Duodenal mucosa (tissue), 2 donors: ENCODE data around the gene IDH3G.
A peak's percentile ranks its signal among the peaks of the same experiment; 100 is the strongest.

ENCODE experiments used
- H3K27ac ChIP-seq: one replicate; pipeline ENCODE4 v1.7.0; 2013; ENCODE audit warnings: low read depth, low read length
- H3K27me3 ChIP-seq, 2 donors: one replicate each; pipeline ENCODE4 v1.7.0; 2013; ENCODE audit warnings: low read length in 2 of 2, control low read depth in 1 of 2; ENCODE audit not compliant: insufficient read depth in 2 of 2, control insufficient read depth in 1 of 2
- H3K36me3 ChIP-seq, 2 donors: one replicate each; pipeline ENCODE4 v1.7.0; 2013; ENCODE audit warnings: low read length in 2 of 2, control low read depth in 1 of 2; ENCODE audit not compliant: insufficient read depth in 2 of 2, control insufficient read depth in 1 of 2
- H3K4me1 ChIP-seq, 2 donors: one replicate each; pipeline ENCODE4 v1.7.0; 2013; ENCODE audit warnings: low read length in 2 of 2, control low read depth in 1 of 2; ENCODE audit not compliant: insufficient read depth in 2 of 2, control insufficient read depth in 1 of 2
- H3K4me3 ChIP-seq, 2 donors: one replicate each; pipeline ENCODE4 v1.7.0; 2013; ENCODE audit warnings: low read length in 2 of 2, low read depth in 1 of 2
- H3K9ac ChIP-seq, 2 donors: one replicate each; pipeline ENCODE4 v1.7.0; 2013; ENCODE audit warnings: low read length in 2 of 2, low read depth in 1 of 2
- H3K9me3 ChIP-seq, 2 donors: one replicate each; pipeline ENCODE4 v1.7.0; 2013; ENCODE audit warnings: low read length in 2 of 2, control low read depth in 1 of 2; ENCODE audit not compliant: control insufficient read depth in 1 of 2

The IDH3G gene

DNA sequence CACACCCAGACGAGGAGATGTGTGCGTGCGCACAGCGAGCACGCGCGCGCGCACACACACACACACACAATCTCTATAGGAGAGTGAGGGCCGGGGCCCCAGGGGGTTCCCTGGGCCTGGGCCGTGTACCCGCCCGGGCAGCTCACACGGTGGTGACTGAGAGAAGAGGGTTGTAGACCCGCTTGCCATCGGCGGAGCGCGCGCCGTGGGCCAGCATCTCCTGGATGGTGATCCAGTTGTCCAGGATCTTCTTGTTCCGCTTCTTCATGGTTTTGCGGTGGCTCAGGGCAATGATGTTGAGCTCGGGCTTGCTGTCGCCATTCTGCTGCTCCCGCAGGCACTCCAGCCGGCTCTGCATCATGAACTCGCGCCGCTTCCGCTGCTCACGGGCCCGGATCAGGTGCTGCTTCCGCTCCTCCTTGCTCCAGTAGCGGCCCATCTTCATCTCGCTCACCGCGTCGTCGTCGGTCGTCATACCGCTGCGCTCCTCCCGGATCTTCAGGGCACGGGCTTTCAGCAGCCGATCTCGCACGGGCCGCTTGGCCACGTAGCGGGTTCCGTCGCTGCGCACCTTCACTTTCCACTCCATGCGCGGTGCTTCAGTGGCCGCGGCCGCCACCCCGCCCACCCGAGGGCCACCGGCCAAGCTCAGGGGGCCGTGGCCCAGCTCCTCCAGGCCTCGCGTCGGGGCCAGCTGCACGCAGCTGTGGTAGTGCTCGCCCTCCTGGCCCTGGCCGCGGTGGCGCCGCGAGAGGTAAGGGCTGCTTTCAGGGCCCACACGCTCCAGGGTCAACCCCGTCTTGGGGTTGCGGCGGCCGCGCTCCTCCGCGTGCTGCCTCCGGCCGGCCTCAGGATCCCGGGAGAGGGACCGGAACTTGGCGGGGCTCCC, 9.3 kb upstream of the IDH3G start:
- H3K4me1 ChIP-seq, result no peaks in the 10 kb centered on the region

DNA sequence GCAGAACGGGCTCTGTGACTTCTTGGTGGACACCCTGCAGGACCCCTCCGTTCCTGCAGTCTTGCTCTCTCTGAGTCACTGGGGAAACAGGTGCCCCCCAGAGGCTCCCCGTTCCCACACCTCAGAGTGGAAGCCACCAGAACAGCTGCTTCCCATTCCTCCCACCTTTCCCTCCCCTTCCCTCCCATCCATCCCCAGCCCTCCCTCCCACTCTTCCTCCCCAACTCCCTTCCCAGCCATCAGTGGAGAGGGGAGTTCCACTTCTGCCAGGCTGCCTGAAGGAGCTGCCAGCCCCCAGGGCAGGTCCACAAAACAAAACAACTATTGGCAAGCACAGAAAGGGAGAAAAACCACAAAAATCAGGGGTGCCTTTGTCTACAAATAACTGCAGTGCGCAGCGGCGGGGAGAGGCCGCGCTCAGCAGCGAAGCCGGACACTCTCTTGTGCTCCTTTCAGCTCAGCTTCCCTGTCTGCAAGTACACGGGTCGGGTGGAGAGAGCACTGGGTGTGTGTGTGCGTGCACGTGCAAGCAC, 8.4 kb upstream of the IDH3G start:
- Histone ChIP-seq H3K4me3 (no peak overlapping the region), H3K27me3 (no peaks in the 10 kb centered on the region), H3K9ac (no peak overlapping the region), H3K27ac (no peak overlapping the region), H3K4me1 (no peaks in the 10 kb centered on the region), H3K36me3 (peaks cover 0 to 15% of the 10 kb centered on the region in 2 donors), H3K9me3 (no peaks in the 10 kb centered on the region)

More for the DNA sequence above, 9.3 kb upstream of the IDH3G start:
- Histone ChIP-seq H3K9ac (no peak overlapping the region), H3K27me3 (no peaks in the 10 kb centered on the region), H3K36me3 (peaks cover 0 to 7% of the 10 kb centered on the region in 2 donors), H3K4me3 (no peak overlapping the region), H3K9me3 (no peaks in the 10 kb centered on the region), H3K27ac (no peak overlapping the region)

DNA sequence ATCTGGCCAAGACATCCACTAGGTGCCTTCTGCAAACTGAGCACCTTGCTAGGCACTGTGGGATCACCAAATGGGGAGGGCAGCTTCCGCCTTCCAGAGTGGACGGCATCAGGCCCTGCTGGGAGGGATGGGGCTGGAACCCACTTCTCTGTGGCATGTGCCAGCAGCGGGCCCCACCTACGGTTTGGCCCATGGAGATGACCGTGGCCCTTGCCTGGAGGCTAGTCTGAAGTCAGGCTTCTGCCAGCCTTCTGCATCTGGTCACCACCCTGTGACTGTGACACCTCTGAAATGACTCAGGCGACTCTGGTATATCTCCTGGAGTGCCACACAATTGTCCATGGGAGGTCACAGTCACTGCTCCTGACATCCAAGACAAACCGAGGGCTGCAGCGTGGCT, 7.5 kb upstream of the IDH3G start:
- Histone ChIP-seq H3K27ac (no peak overlapping the region), H3K36me3 (peaks cover 0 to 21% of the 10 kb centered on the region in 2 donors), H3K4me1 (no peaks in the 10 kb centered on the region), H3K27me3 (no peaks in the 10 kb centered on the region), H3K9ac (no peak overlapping the region), H3K4me3 (no peak overlapping the region), H3K9me3 (no peaks in the 10 kb centered on the region)

DNA sequence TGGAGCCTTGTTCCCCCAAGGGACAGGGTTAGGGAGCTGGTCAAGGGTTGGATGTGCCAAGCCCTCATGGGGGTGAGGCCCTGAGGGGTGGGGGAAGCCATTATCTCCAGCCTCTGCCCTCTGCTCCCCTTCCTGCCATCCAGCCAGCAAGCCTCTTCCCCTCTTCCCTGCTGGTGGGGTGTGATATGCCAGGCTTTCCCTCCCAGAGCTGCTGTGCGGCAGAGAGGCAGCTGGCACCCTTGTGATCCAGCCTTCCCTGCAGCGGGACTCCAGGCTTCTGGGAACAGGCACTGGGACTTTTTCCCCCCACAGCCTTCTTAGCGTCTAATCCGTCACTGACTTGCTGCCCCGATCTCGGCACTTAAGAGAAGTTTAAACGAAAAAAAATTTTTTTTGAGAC, 6.6 kb upstream of the IDH3G start:
- Histone ChIP-seq H3K4me1 (peaks cover 5 to 6% of the 10 kb centered on the region in 2 donors), H3K9me3 (no peaks in the 10 kb centered on the region), H3K36me3 (peaks cover 0 to 21% of the 10 kb centered on the region in 2 donors), H3K4me3 (no peak overlapping the region), H3K27me3 (no peaks in the 10 kb centered on the region), H3K27ac (no peak overlapping the region), H3K9ac (no peak overlapping the region)

DNA sequence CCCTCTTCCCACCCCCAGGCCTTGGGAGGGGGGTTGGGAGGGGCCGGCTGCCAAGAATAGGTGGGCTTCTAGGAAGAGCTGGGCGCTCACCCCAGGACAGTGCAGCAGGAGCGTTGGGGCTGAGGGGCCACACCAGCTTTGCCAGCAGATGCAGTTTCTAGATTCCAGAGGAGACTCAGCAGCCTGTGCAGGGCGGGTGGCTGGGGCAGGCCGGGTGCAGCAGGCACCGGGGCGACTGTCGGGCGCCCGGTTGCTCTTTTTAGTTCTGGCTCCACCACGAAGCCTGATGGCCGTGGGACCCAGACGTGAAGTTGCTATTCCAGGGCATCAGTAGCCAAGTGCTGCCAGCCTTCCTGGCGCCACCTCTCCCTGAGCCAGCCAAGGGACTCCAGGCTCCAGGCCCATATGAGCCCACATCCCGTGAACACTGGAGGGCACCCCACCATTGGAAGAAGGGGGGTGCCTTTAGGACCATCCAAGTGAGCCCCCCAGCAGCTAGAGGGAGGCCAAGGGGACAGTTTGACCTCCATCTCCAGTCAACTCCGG, 6.1 kb upstream of the IDH3G start:
- Histone ChIP-seq H3K4me3 (no peak overlapping the region), H3K9me3 (no peaks in the 10 kb centered on the region), H3K36me3 (peaks cover 0 to 21% of the 10 kb centered on the region in 2 donors), H3K27ac (no peak overlapping the region), H3K27me3 (no peaks in the 10 kb centered on the region), H3K4me1 (peaks cover 8 to 10% of the 10 kb centered on the region in 2 donors), H3K9ac (no peak overlapping the region)

DNA sequence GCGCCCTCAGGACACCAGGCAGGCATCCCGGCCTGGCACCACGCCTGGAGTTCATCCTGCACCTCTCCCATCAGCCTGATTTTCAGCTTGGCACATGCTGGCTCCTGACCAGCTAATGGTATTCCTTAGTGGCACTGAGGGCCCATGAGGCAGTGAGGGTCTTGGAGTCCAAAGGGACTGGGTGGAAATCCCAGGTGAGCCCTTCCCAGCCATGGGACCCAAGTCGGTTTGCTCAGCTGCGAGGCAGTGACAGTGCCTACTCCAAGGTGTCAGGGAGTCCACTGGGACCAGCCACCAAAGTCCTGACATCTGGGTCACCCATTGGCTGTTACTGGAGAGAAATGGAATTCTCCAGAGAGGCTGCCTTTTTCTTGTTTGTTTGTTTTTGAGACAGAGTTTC, 5.2 kb upstream of the IDH3G start:
- no peak overlapping the region for H3K27ac ChIP-seq
- H3K9ac ChIP-seq, result no peak overlapping the region
- peaks cover 0 to 21% of the 10 kb centered on the region in 2 donors for H3K36me3 ChIP-seq
- no peaks in the 10 kb centered on the region for H3K27me3 ChIP-seq
- peaks cover 8 to 10% of the 10 kb centered on the region in 2 donors for H3K4me1 ChIP-seq
- no peak overlapping the region for H3K4me3 ChIP-seq
- no peaks in the 10 kb centered on the region for H3K9me3 ChIP-seq

DNA sequence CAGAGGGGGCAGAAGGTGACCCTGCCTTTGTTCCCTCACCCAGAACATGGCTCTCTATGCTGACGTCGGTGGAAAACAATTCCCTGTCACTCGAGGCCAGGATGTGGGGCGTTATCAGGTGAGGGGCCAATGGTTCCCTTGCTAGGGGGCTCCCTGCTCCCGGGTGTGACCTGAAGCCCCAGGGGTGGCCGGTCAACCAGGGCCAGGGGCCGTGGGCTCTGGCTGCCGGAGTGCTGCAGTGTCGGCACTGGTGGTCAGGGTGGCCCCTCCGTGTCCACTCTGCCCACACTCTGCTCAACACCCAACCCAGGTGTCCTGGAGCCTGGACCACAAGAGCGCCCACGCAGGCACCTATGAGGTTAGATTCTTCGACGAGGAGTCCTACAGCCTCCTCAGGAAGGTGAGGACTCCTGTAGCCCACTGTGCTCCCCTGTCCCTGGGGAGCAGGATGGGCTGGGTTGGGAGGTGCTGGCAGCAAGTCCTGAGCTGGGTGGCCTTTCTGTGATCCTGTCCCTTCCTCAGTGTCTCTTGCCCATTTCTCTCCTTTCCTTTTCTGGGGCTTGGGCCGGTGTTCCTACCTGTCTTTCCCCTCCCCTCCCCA, 3.3 kb upstream of the IDH3G start:
- no peak overlapping the region for H3K9ac ChIP-seq
- H3K36me3 ChIP-seq, result peaks cover 0 to 21% of the 10 kb centered on the region in 2 donors
- H3K9me3 ChIP-seq, result no peaks in the 10 kb centered on the region
- no peaks in the 10 kb centered on the region for H3K27me3 ChIP-seq
- no peak overlapping the region for H3K27ac ChIP-seq
- H3K4me3 ChIP-seq, result no peak overlapping the region
- peaks cover 18% of the 10 kb centered on the region in 2 donors for H3K4me1 ChIP-seq

DNA sequence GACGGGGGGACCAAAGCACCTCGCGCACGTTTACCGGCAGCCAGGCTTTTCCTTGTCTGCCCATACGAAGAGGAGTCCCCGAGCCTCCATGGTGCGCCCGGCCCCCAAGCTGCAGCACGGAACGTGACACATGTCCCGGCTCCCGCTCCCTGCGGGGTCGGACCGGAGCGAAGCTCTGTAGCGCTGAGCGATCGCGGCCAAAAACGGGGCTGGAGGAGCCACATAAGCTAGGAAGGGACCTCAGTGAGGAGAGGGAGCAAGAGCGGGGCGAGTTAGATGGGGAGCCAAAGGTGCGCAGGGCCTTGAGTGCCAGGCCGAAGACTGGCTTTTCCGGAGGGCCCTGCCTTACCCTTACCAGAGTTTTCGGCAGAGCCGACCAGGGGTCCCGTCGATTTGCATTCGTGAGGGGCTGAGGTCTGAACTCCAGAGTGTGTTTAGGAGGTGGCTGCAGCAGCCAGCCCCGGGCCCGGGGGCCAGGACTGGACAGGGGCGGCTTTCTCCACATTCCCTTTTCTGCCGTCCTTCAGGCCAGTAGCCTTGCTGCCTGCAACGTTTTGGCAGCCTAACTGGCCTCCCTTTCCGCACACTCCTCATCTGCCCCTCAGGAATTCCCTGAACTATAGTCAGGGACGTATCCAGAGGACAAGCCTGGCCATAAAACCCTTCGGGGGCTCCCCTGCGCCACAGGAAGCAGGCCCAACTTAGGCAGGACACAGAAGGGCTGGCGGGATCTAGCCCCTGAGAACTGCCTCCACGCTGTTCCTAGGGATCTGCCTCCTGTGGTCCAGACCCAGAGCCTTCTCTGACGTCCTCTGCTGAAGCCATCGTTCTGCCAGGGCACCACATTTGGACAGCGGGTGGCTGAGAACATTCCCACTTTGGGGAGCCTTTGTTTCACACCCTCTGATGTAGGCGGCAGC, 982 bp upstream of the IDH3G start:
- Histone ChIP-seq H3K4me3 (peak overlapping the region; percentile 77 to 81), H3K27ac (peak overlapping the region; percentile 66), H3K9me3 (no peaks in the 10 kb centered on the region), H3K4me1 (peaks cover 21 to 22% of the 10 kb centered on the region in 2 donors), H3K27me3 (no peaks in the 10 kb centered on the region), H3K9ac (peak overlapping the region; percentile 63), H3K36me3 (peaks cover 0 to 21% of the 10 kb centered on the region in 2 donors)

DNA sequence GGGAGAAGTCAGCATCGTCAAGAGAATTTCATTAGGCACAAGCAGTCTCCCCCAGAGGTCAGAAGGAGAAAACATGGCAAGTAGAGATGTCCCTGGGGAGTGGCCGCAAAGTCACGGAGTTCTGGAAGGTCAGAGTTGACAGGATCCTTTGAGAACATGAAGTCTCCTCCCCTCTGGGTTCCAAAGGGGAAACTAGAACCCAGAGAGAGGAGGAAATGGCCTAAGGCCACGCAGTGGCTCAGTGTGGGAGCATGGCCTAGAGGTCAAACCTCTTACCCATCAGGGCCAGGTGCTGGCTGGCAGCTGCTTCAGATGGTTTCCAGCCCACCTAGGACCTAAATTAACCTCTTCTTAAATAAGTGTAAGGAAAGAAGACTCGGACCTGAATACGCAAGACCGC, 884 bp downstream of the IDH3G start:
- Histone ChIP-seq H3K4me3 (peak overlapping the region; percentile 80 to 82), H3K27ac (peak overlapping the region; percentile 36), H3K4me1 (peaks cover 21 to 22% of the 10 kb centered on the region in 2 donors)

More for the DNA sequence above, 884 bp downstream of the IDH3G start:
- Histone ChIP-seq H3K9ac (peak overlapping the region; percentile 66 to 78), H3K9me3 (no peaks in the 10 kb centered on the region), H3K27me3 (no peaks in the 10 kb centered on the region), H3K36me3 (peaks cover 0 to 23% of the 10 kb centered on the region in 2 donors)
